Hepatic stellate cell (primary cell): ENCODE results near the gene BTC.
A peak's percentile ranks its signal among the peaks of the same experiment; 100 is the strongest.
"Not testable (repeated sequence)": the region's sequence is repeated elsewhere in the genome, so short reads cannot be mapped to it uniquely, and the experiment has no call there.

Experiments
- DNase-seq: peaks from one replicate; pipeline ENCODE4 v3.0.0; 2011; ENCODE audit warnings: low spot score

The BTC gene

GRCh38 chr4:74794382-74795010 is at the start of gene BTC:
Gene BTC, minus strand, starts transcription at chr4:74794523. Its CDS starts 198 bp downstream, at chr4:74794325.
- peak; percentile 9 for DNase-seq

DNA sequence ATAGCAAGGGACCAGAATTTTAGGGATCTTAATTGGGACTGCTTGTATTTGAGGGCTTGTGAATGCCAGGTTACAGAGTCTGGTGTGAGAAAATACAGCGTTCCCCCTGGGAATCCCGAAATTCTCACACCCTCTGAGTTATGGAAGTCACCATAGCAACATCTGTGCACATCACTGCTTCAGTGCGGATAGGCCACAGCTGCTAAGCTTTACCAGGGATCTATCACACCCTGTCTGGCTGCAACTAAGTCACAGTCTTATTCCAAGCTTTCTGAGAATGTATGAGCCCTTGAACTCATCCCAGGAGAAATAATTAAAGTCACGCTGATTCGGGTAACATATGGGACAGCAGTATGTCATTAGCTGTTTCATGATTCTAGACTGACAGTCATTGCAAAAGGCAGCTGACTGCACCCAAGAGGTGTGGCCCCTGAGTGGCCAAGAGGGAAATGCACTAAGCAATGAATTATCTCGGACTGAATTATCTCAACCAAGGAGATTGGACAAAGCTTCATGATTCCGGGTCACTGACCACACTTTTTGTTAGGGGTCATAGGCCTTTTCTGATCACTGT is 46.7 kb upstream of the BTC start:
- no peak for DNase-seq

- no peak for DNase-seq
These were observed 44.5 kb upstream of the BTC start for GRCh38 chr4:74838746-74839370.

GRCh38 chr4:74830928-74831327 is 36.6 kb upstream of the BTC start:
- DNase-seq = no peak

DNA sequence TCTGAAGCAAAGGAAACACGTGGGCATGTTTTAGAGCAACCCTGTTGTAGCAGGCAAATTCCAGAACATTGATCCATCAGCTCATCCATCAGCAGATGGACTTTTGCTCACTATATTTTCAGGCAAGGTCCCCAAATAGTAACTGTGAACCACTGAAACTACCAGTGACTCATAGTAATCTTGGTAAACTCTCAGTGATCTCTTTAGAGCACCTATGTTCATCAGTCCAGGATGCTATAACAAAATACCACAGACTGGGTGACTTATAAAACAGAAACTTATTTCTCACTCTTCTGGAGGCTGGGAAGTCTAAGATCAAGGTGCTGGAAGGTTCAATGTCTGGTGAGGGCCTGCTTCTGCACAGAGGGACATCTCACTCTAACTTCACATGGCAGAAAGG is 28.9 kb upstream of the BTC start:
- no peak for DNase-seq

GRCh38 chr4:74822603-74823002 is 28.3 kb upstream of the BTC start:
- no peak for DNase-seq

DNA sequence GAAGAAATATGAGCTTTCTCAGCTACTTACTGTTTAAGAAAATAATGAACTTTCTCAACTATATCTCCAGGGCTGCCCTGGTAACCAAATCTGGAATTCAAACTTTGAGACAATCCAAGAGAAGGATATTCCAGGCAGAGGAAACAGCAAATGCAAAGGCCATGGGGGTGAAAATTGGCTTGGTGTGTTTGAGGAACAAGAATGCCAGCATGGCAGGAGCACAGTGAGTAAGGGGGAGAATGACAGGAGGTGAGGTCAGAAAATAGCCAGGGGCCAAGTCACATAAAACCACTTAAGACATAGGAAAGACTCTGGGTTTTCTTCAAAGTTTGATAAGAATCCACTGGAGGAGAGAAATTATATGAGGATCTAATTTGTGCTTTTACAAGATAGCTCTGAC is 27.2 kb upstream of the BTC start:
- DNase-seq = no peak

DNA sequence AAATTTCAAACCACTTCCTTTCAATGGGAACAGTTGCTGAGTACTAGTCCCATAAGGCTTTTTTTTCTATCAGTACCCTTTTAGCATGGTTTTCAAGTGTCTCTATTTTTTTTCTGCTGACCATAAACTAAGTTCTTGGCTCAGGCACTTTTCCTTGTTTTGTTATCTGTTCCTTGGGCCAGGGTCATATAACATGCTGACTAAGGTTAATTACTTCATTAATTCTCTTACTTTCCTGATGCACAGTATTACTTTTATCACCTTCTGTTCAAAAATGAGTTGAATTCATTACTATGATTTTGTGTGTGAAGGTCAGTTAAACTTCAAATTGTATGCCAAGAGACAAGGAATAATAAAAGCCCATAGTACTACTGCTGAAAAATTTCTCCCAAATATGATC is 19.7 kb upstream of the BTC start:
- no peak for DNase-seq

GRCh38 chr4:74812056-74812455 is 17.7 kb upstream of the BTC start:
- DNase-seq = not testable (repeated sequence)

DNA sequence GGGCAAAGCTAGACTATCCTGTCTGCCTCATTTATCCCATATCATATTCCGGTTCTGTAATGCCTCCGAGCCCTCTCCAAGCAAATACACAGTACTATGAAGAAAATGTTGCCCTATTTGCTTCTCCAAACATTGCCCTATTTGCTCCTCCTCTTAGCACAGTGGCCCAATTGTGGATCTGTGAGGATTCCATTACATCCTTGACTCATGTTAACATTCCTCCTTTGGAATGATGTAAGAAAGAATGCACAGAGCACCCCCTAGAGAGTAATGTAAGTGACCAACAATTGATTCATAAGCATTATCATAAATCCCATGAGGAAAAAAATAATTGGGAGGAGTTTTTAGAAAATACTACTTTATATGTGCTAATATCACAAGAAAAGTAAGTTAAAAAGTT is 11.3 kb upstream of the BTC start:
- DNase-seq = no peak

DNA sequence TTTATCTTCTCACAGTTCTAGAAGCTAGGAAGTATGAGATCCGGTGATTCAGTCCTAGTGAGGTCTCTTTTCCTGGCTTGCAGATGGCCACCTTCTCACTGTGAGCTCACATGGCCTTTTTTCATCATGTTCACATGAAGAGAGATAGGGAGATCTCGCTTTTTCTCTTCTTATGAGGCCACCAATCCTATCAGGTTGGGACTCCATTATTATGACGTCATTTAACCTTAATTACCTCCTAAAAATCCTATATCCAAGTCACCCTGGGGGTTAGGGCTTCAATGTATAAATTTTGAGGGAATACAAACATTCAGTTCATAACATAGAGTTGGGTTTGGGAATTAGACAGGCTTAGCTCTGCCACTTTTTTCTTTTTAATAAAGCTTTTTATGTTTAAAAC is 6.0 kb upstream of the BTC start:
- DNase-seq = no peak

DNA sequence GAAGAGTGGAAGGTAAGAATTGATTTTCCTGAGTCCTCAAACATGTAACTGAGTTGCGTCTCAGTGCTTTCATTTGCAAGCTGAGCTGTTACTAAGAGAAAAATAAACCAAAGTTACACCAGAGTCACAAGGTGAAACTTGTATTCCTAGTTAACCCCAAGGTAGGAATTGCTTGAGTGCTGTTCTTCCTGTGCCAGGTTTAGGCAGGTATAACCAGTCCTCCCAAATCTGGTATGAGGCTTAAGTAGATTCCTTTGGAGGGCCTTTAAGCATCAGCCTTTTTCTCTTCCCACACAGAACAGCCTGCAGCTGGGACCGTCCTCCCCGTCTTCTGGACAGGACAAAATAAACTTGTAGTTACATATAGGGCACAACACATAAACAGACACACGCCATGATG is 2.3 kb upstream of the BTC start:
- DNase-seq = no peak

DNA sequence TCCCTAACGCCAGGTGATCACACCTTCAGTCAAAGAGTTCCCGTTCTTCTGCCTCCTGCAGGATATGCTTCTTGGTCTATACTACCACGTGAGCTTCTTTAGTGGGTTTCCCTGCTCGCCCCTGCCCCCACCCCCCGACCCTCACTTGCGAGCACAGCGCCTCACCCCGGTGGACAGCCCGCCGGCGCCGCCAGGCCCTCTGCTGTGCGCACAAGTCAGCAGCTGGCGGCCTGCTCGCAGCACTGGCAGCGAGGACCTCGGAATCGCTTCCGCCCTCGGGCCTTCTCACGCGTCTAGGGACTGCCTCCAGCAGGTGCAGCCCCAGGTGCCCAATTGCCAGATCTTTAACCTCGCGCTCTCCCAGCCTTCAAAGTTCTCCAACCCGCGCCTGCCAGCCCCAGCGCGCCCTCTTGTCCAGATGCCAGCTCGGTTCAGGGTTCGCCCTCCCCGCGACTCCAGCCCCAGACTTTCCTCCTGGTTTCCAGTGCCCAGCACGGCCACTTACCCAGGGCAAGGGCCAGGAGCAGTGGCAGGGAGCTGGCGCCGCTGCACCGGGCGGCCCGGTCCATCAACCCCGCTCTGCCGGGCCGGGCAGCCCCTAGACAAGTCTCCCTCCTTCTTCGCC is 454 bp downstream of the BTC start:
- peak; percentile 16 for DNase-seq

DNA sequence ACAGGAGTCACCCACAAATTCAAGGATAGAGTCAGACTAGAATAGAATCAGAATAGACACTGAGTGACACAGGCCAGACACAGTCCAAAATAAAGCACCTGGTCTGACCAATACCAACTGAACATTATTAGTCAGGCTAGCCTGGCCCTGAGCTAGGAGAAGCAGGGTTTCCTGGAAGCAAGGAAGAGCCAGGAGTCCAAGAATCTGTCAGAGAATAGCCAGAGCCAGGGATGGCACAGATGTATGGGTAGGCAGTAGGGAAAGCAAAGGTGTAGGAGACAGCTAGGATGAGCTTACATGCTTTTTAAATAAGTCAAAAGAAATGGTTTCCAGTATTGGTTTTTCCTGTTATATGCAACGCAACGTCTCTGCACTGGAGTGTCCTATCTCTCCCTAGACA is 3.7 kb downstream of the BTC start:
- no peak for DNase-seq

DNA sequence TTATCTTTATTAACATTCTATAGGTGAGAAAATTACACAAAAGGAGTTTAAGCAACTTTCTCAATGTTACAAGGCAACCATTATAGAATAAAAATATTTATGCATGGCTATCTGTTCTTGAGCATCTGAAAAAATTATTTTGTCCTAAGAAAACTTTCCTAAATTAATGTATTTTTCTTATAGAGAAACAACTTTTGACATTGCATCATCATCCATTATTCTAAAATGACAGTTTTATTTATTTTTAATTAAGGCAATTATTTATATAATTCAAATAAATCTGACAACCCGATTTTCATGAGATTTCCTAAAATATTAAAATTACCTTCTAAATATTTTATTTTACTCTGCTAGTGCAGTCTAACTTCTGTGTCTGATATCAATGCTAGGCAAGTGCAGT is 4.8 kb downstream of the BTC start:
- DNase-seq = no peak

GRCh38 chr4:74777531-74777930 is 16.8 kb downstream of the BTC start:
- DNase-seq = no peak

- DNase-seq = no peak
These were observed 21.5 kb downstream of the BTC start for GRCh38 chr4:74772783-74773182.

DNA sequence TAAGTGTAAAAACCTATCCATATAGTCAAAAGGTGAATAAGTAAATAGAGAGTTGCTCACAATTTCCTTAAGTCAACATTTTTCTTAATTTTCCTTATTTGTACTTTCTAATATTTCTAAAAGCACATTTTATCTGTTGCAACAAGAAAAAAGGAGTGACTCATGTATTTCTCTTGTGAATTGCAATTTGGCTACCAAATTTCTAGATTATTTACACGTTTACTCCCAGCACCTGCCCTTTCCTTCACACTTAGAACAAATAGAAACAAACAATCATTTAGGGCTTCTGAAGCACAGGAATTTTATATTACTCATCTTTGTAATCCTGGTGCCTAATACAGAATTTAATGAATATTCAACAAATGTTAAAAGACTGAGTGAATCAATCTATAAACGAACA is 22.2 kb downstream of the BTC start:
- DNase-seq = no peak

- no peak for DNase-seq
These were observed 24.0 kb downstream of the BTC start for GRCh38 chr4:74770226-74770910.

- DNase-seq = no peak
These were observed 25.3 kb downstream of the BTC start for GRCh38 chr4:74768857-74769525.

- DNase-seq = no peak
These were observed 30.2 kb downstream of the BTC start for GRCh38 chr4:74764119-74764518.

GRCh38 chr4:74758551-74759145 is 35.7 kb downstream of the BTC start:
- no peak for DNase-seq
